H1 (cell line): Measurements from ENCODE around the gene IFI27L1. TPM values are rescaled to one million over a fixed set of nuclear protein-coding genes. Genes with fewer than 3 reads are reported as not detected.

ENCODE experiments used
- polyA plus RNA-seq, 7 experiments: library from polyadenylated mRNA; depleted of rRNA in 3 of 7; stranded (reverse) in 5 of 7; unstranded in 2 of 7; fragments of >200 nt in 5 of 7; fragments of 200-250 nt in 2 of 7; gene quantifications; 1 replicate in 5 of 7; 2 replicates in 1 of 7; 4 replicates in 1 of 7; pipeline versions ENCODE4 v1.2.1 to v1.2.3, GENCODE V29; 2011 to 2013; ENCODE audit warnings: missing spikeins in 2 of 7, mixed read lengths in 2 of 7
- total RNA-seq: library from RNA; stranded (reverse); fragmentation: NEBNext Ultra II Directional; extraction: Animal tissue kit (Norgen Biotek cat#: 25700); gene quantifications from 2 replicates; pipeline ENCODE4 v1.2.1, GENCODE V29; 2021
- TF ChIP-seq, protein P1 (sequence below): fragments of 300-600 bp; sonication (generic); IDR thresholded peaks from 2 replicates; pipeline ENCODE4 v1.7.1; 2012; ENCODE audit warnings: low read length, moderate library complexity, mild to moderate bottlenecking, inconsistent platforms; ENCODE audit not compliant: insufficient replicate concordance

Gene IFI27L1
- total and polyA plus RNA-seq, 2 of the 8 experiments (the other 6 are each of a cell fraction or from before 2014, with no cell fraction given): 21.2 to 30.5 TPM

- TF ChIP-seq, protein P1, sequence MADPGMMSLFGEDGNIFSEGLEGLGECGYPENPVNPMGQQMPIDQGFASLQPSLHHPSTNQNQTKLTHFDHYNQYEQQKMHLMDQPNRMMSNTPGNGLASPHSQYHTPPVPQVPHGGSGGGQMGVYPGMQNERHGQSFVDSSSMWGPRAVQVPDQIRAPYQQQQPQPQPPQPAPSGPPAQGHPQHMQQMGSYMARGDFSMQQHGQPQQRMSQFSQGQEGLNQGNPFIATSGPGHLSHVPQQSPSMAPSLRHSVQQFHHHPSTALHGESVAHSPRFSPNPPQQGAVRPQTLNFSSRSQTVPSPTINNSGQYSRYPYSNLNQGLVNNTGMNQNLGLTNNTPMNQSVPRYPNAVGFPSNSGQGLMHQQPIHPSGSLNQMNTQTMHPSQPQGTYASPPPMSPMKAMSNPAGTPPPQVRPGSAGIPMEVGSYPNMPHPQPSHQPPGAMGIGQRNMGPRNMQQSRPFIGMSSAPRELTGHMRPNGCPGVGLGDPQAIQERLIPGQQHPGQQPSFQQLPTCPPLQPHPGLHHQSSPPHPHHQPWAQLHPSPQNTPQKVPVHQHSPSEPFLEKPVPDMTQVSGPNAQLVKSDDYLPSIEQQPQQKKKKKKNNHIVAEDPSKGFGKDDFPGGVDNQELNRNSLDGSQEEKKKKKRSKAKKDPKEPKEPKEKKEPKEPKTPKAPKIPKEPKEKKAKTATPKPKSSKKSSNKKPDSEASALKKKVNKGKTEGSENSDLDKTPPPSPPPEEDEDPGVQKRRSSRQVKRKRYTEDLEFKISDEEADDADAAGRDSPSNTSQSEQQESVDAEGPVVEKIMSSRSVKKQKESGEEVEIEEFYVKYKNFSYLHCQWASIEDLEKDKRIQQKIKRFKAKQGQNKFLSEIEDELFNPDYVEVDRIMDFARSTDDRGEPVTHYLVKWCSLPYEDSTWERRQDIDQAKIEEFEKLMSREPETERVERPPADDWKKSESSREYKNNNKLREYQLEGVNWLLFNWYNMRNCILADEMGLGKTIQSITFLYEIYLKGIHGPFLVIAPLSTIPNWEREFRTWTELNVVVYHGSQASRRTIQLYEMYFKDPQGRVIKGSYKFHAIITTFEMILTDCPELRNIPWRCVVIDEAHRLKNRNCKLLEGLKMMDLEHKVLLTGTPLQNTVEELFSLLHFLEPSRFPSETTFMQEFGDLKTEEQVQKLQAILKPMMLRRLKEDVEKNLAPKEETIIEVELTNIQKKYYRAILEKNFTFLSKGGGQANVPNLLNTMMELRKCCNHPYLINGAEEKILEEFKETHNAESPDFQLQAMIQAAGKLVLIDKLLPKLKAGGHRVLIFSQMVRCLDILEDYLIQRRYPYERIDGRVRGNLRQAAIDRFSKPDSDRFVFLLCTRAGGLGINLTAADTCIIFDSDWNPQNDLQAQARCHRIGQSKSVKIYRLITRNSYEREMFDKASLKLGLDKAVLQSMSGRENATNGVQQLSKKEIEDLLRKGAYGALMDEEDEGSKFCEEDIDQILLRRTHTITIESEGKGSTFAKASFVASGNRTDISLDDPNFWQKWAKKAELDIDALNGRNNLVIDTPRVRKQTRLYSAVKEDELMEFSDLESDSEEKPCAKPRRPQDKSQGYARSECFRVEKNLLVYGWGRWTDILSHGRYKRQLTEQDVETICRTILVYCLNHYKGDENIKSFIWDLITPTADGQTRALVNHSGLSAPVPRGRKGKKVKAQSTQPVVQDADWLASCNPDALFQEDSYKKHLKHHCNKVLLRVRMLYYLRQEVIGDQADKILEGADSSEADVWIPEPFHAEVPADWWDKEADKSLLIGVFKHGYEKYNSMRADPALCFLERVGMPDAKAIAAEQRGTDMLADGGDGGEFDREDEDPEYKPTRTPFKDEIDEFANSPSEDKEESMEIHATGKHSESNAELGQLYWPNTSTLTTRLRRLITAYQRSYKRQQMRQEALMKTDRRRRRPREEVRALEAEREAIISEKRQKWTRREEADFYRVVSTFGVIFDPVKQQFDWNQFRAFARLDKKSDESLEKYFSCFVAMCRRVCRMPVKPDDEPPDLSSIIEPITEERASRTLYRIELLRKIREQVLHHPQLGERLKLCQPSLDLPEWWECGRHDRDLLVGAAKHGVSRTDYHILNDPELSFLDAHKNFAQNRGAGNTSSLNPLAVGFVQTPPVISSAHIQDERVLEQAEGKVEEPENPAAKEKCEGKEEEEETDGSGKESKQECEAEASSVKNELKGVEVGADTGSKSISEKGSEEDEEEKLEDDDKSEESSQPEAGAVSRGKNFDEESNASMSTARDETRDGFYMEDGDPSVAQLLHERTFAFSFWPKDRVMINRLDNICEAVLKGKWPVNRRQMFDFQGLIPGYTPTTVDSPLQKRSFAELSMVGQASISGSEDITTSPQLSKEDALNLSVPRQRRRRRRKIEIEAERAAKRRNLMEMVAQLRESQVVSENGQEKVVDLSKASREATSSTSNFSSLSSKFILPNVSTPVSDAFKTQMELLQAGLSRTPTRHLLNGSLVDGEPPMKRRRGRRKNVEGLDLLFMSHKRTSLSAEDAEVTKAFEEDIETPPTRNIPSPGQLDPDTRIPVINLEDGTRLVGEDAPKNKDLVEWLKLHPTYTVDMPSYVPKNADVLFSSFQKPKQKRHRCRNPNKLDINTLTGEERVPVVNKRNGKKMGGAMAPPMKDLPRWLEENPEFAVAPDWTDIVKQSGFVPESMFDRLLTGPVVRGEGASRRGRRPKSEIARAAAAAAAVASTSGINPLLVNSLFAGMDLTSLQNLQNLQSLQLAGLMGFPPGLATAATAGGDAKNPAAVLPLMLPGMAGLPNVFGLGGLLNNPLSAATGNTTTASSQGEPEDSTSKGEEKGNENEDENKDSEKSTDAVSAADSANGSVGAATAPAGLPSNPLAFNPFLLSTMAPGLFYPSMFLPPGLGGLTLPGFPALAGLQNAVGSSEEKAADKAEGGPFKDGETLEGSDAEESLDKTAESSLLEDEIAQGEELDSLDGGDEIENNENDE: no peak
These were observed 35.6 kb downstream of the IFI27L1 start (continued) for GRCh38 chr14:94116701-94117100.
